Brain microvascular endothelial cell (primary cell): ENCODE results near the gene SPZ1.

Experiments used
- DNase-seq: peaks from one replicate; pipeline ENCODE4 v3.0.0-alpha.2; 2020
- H3K27ac ChIP-seq: fragments of 250-450 bp; sonication (Bioruptor Pico); 2 replicates; pipeline ENCODE4 v1.5.1; 2020; ENCODE audit warnings: mild to moderate bottlenecking, moderate library complexity
- H3K27me3 ChIP-seq: fragments of 250-450 bp; sonication (Bioruptor Pico); replicated peaks from 2 replicates; pipeline ENCODE4 v1.5.1; 2020; ENCODE audit warnings: mild to moderate bottlenecking
- H3K36me3 ChIP-seq: fragments of 250-450 bp; sonication (Bioruptor Pico); replicated peaks from 2 replicates; pipeline ENCODE4 v1.5.1; 2020; ENCODE audit warnings: mild to moderate bottlenecking
- H3K4me3 ChIP-seq: 2 replicates; pipeline ENCODE4 v1.5.1; 2011; ENCODE audit warnings: low read depth, mild to moderate bottlenecking, control low read depth, low read length, moderate library complexity
- CTCF ChIP-seq: IDR thresholded peaks from 2 replicates; pipeline ENCODE4 v1.5.1; 2011; ENCODE audit warnings: low read depth, mild to moderate bottlenecking, moderate library complexity, low read length, control low read depth, inconsistent platforms; ENCODE audit errors: missing control alignments
- in situ Hi-C: cut with HindIII; loops from 2 replicates; pipeline ENCODE4 v1.10.0; 2017; ENCODE audit warnings: low sequenced_read_pairs, low pct_ligation_motif_present

SPZ1 gene

GRCh38 chr5:80315244-80315643 lies 4.6 kb upstream of the SPZ1 start:
- in situ Hi-C loops, result no loop called here
- Histone ChIP-seq H3K27ac (no peak overlapping the region), H3K36me3 (no peaks in the 10 kb centered on the region), H3K4me3 (no peak overlapping the region), H3K27me3 (no peaks in the 10 kb centered on the region)
- no peak for TF ChIP-seq CTCF
- DNase-seq, result no peak

- in situ Hi-C loops, result no loop called here
- DNase-seq, result peak; percentile 43
- no peak for TF ChIP-seq CTCF
- H3K27ac ChIP-seq, result no peak overlapping the region
- H3K36me3 ChIP-seq, result no peaks in the 10 kb centered on the region
- H3K4me3 ChIP-seq, result no peak overlapping the region
- no peaks in the 10 kb centered on the region for H3K27me3 ChIP-seq
Observed at GRCh38 chr5:80318212-80318611, 1.6 kb upstream of the SPZ1 start.

- in situ Hi-C loops, result no loop called here
- Histone ChIP-seq H3K27me3 (no peaks in the 10 kb centered on the region), H3K36me3 (no peaks in the 10 kb centered on the region), H3K27ac (no peak overlapping the region), H3K4me3 (no peak overlapping the region)
- TF ChIP-seq CTCF, result no peak
- no peak for DNase-seq
Observed at GRCh38 chr5:80324912-80325311, 5.1 kb downstream of the SPZ1 start.

- no peak for TF ChIP-seq CTCF
- DNase-seq, result no peak
- no peak overlapping the region for H3K4me3 ChIP-seq
- H3K27ac ChIP-seq, result no peak overlapping the region
- no peaks in the 10 kb centered on the region for H3K36me3 ChIP-seq
- no peaks in the 10 kb centered on the region for H3K27me3 ChIP-seq
- in situ Hi-C loops, result no loop called here
Observed at GRCh38 chr5:80326468-80326867, 6.7 kb downstream of the SPZ1 start.

- in situ Hi-C loops, result no loop called here
- H3K4me3 ChIP-seq, result no peak overlapping the region
- H3K27me3 ChIP-seq, result no peaks in the 10 kb centered on the region
- no peak overlapping the region for H3K27ac ChIP-seq
- no peak for TF ChIP-seq CTCF
- DNase-seq, result no peak
- no peaks in the 10 kb centered on the region for H3K36me3 ChIP-seq
Observed at GRCh38 chr5:80337379-80337778, 17.6 kb downstream of the SPZ1 start.

- DNase-seq, result no peak
- Histone ChIP-seq H3K27ac (no peak overlapping the region), H3K36me3 (no peaks in the 10 kb centered on the region), H3K4me3 (no peak overlapping the region), H3K27me3 (no peaks in the 10 kb centered on the region)
- in situ Hi-C loops, result no loop called here
- TF ChIP-seq CTCF, result no peak
Observed at GRCh38 chr5:80339116-80339515, 19.3 kb downstream of the SPZ1 start.
